SK-N-SH treated with all-trans-retinoic acid at 6 μM for 48 hours (cell line): ENCODE measurements around the gene PHLDB3.

Experiments
- ARNTL ChIP-seq: fragments of 450-650 bp; formaldehyde crosslinking; IDR thresholded peaks from 2 replicates; pipeline ENCODE4 v1.5.0; 2020; ENCODE audit warnings: low read depth, mild to moderate bottlenecking, moderate library complexity, borderline replicate concordance
- BACH2 ChIP-seq: fragments of 250-450 bp; sonication (Bioruptor Pico); IDR thresholded peaks from 2 replicates; pipeline ENCODE4 v1.9.0; 2021; ENCODE audit warnings: mild to moderate bottlenecking, borderline replicate concordance
- CSDC2 ChIP-seq: fragments of 250-450 bp; sonication (Bioruptor Pico); IDR thresholded peaks from 2 replicates; pipeline ENCODE4 v1.5.0; 2020; ENCODE audit warnings: mild to moderate bottlenecking, moderate library complexity
- ESRRG ChIP-seq: fragments of 250-450 bp; sonication (Bioruptor Pico); IDR thresholded peaks from 2 replicates; pipeline ENCODE4 v1.6.1; 2021; ENCODE audit warnings: mild to moderate bottlenecking
- RARB ChIP-seq: fragments of 250-450 bp; sonication (Bioruptor Pico); IDR thresholded peaks from 2 replicates; pipeline ENCODE4 v1.8.0; 2021; ENCODE audit warnings: mild to moderate bottlenecking, moderate library complexity
- SNAI2 ChIP-seq: fragments of 250-450 bp; sonication (Bioruptor Pico); IDR thresholded peaks from 2 replicates; pipeline ENCODE4 v1.5.0; 2020; ENCODE audit warnings: mild to moderate bottlenecking, moderate library complexity
- ZC3H10 ChIP-seq: fragments of 250-450 bp; sonication (Bioruptor Pico); IDR thresholded peaks from 2 replicates; pipeline ENCODE4 v1.5.1; 2021; ENCODE audit warnings: mild to moderate bottlenecking, moderate library complexity
- ZFP3 ChIP-seq: fragments of 250-450 bp; sonication (Bioruptor Pico); IDR thresholded peaks from 2 replicates; pipeline ENCODE4 v1.5.0; 2020; ENCODE audit warnings: mild to moderate bottlenecking, moderate library complexity
- ZNF565 ChIP-seq: fragments of 450-650 bp; formaldehyde crosslinking; conservative IDR thresholded peaks from 2 replicates; pipeline ENCODE4 v1.5.0; 2020; ENCODE audit warnings: low read depth, mild to moderate bottlenecking, moderate library complexity
- TF ChIP-seq, protein P1 (sequence below): fragments of 250-450 bp; sonication (Bioruptor Pico); IDR thresholded peaks from 2 replicates; pipeline ENCODE4 v1.5.1; 2020; ENCODE audit warnings: low read depth, mild to moderate bottlenecking, moderate library complexity
- TF ChIP-seq, protein P2 (sequence below): fragments of 250-450 bp; sonication (Bioruptor Pico); IDR thresholded peaks from 2 replicates; pipeline ENCODE4 v1.8.0; 2021; ENCODE audit warnings: low read depth, mild to moderate bottlenecking, moderate library complexity, borderline replicate concordance

DNA sequence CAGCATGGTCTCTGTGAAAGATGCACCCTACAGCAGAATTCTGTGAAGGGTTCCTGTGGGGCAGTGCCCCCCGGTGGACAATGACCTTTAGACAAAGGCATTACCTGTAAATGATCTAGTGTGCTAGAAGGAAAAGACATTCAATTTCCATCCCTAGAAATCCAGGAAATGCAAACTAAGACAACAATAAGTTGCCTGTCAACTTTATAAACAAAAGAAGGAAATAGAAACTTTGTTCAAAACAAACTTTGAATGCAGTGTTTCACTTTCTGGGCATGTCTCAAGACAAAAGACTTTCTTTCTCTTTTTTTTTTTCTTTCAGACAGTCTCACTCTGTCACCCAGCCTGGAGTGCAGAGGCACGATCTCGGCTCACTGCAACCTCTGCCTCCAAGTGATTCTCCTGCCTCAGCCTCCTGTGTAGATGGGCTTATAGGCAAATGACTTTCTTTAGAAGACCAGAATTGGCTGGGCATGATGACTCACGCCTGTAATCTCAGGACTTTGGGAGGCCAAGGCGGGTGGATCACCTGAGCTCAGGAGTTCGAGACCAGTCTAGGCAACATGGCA lies 74.3 kb downstream of the PHLDB3 start:
- no peak for TF ChIP-seq BACH2 (CRISPR knock-in tag)
- TF ChIP-seq ZFP3 (CRISPR knock-in tag): no peak
- no peak for TF ChIP-seq CSDC2 (CRISPR knock-in tag)
- no peak for TF ChIP-seq ESRRG (CRISPR knock-in tag)
- TF ChIP-seq, protein P1, sequence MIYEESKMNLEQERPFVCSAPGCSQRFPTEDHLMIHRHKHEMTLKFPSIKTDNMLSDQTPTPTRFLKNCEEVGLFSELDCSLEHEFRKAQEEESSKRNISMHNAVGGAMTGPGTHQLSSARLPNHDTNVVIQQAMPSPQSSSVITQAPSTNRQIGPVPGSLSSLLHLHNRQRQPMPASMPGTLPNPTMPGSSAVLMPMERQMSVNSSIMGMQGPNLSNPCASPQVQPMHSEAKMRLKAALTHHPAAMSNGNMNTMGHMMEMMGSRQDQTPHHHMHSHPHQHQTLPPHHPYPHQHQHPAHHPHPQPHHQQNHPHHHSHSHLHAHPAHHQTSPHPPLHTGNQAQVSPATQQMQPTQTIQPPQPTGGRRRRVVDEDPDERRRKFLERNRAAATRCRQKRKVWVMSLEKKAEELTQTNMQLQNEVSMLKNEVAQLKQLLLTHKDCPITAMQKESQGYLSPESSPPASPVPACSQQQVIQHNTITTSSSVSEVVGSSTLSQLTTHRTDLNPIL (CRISPR knock-in tag): no peak
- TF ChIP-seq ARNTL (CRISPR knock-in tag): no peak
- TF ChIP-seq ZNF565 (CRISPR knock-in tag): no peak
- no peak for TF ChIP-seq RARB (CRISPR knock-in tag)
- TF ChIP-seq, protein P2, sequence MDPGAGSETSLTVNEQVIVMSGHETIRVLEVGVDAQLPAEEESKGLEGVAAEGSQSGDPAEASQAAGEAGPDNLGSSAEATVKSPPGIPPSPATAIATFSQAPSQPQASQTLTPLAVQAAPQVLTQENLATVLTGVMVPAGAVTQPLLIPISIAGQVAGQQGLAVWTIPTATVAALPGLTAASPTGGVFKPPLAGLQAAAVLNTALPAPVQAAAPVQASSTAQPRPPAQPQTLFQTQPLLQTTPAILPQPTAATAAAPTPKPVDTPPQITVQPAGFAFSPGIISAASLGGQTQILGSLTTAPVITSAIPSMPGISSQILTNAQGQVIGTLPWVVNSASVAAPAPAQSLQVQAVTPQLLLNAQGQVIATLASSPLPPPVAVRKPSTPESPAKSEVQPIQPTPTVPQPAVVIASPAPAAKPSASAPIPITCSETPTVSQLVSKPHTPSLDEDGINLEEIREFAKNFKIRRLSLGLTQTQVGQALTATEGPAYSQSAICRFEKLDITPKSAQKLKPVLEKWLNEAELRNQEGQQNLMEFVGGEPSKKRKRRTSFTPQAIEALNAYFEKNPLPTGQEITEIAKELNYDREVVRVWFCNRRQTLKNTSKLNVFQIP (CRISPR knock-in tag): no peak
- no peak for TF ChIP-seq SNAI2 (CRISPR knock-in tag)
- TF ChIP-seq ZC3H10 (CRISPR knock-in tag): no peak
